Endothelial cell (in vitro differentiated cells): ENCODE results near the gene SNAP23. TPM values are rescaled to one million over a fixed set of nuclear protein-coding genes. Genes with fewer than 3 reads are reported as not detected.

Source experiments
- DNase-seq: peaks from one replicate; pipeline ENCODE4 v3.0.0; 2021; ENCODE audit warnings: low spot score
- H3K27ac Mint-ChIP-seq: one replicate; pipeline ENCODE4 v1.8.0; 2021; ENCODE audit warnings: mixed read lengths, inconsistent platforms; ENCODE audit not compliant: unreplicated experiment
- H3K27me3 Mint-ChIP-seq: one replicate; pipeline ENCODE4 v1.8.0; 2021; ENCODE audit warnings: mild to moderate bottlenecking, moderate library complexity, mixed read lengths, inconsistent platforms; ENCODE audit not compliant: unreplicated experiment
- H3K36me3 Mint-ChIP-seq: one replicate; pipeline ENCODE4 v1.8.0; 2021; ENCODE audit warnings: mild to moderate bottlenecking, low read depth, mixed read lengths, inconsistent platforms; ENCODE audit not compliant: unreplicated experiment
- H3K4me1 Mint-ChIP-seq: one replicate; pipeline ENCODE4 v1.8.0; 2021; ENCODE audit warnings: mild to moderate bottlenecking, mixed read lengths, inconsistent platforms; ENCODE audit not compliant: unreplicated experiment
- H3K4me3 Mint-ChIP-seq: one replicate; pipeline ENCODE4 v1.8.0; 2021; ENCODE audit warnings: mild to moderate bottlenecking, mixed read lengths, inconsistent platforms; ENCODE audit not compliant: unreplicated experiment
- H3K9me3 Mint-ChIP-seq: one replicate; pipeline ENCODE4 v1.8.0; 2021; ENCODE audit warnings: mixed read lengths, inconsistent platforms; ENCODE audit not compliant: unreplicated experiment
- total RNA-seq: library from RNA; stranded (reverse); fragmentation: NEBNext Ultra II Directional; extraction: Animal tissue kit (Norgen Biotek cat#: 25700); gene quantifications from one replicate; pipeline ENCODE4 v1.2.1, GENCODE V29; 2021; ENCODE audit not compliant: unreplicated experiment
- TF ChIP-seq, protein P1 (sequence below): fragments of 200-600 bp; sonication (generic); IDR thresholded peaks from one replicate; pipeline ENCODE4 v1.5.0; 2021; ENCODE audit warnings: antibody characterized with exemption; ENCODE audit not compliant: unreplicated experiment

Gene SNAP23
- total RNA-seq, 1 donor from 2014 or later, result 121 TPM

DNA sequence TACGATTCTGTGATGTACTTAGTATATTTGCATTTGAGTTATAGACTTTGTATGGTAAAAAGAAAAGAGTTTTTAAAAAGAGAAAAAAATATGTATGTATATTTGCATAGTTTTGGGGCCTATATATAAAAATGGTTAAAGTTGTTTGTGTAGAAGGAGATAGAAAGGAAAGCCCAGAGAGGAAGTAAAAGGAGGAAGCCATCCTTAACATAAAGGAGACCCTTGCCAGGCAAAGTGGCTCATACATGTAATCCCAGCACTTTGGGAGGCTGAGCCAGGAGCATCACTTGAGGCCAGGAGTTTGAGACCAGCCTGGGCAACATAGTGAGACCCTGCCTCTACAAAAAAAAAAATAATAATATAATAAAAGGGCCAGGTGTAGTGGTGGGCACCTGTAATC is 8.4 kb downstream of the SNAP23 start:
- Mint-ChIP-seq H3K36me3 (no peaks in the 10 kb centered on the region), H3K27ac (no peak overlapping the region), H3K4me1 (peaks cover 26% of the 10 kb centered on the region), H3K9me3 (no peaks in the 10 kb centered on the region), H3K27me3 (no peaks in the 10 kb centered on the region), H3K4me3 (no peak overlapping the region)
- TF ChIP-seq, protein P1, sequence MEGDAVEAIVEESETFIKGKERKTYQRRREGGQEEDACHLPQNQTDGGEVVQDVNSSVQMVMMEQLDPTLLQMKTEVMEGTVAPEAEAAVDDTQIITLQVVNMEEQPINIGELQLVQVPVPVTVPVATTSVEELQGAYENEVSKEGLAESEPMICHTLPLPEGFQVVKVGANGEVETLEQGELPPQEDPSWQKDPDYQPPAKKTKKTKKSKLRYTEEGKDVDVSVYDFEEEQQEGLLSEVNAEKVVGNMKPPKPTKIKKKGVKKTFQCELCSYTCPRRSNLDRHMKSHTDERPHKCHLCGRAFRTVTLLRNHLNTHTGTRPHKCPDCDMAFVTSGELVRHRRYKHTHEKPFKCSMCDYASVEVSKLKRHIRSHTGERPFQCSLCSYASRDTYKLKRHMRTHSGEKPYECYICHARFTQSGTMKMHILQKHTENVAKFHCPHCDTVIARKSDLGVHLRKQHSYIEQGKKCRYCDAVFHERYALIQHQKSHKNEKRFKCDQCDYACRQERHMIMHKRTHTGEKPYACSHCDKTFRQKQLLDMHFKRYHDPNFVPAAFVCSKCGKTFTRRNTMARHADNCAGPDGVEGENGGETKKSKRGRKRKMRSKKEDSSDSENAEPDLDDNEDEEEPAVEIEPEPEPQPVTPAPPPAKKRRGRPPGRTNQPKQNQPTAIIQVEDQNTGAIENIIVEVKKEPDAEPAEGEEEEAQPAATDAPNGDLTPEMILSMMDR, result no peak
- DNase-seq, result no peak

DNA sequence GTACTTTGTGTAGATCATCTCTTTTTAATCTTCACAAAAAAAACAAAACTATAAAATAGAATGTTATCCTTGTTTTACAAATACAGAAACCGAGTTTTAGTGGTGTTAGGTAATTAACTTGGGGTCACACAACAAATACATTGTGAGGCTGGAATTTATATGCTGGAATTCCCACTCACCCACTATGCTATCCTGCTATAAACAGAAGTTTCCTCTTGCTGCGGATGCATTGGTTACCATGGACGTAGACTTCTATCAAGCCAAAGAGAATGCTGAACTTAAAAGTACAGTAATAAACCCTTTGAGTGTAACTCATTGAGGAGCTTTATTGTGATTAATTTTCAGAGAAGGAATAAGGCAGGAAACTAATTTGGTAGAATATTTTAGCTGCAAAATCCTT is 9.2 kb downstream of the SNAP23 start:
- no peak for DNase-seq
- no peaks in the 10 kb centered on the region for H3K36me3 Mint-ChIP-seq
- H3K4me1 Mint-ChIP-seq, result peaks cover 20% of the 10 kb centered on the region
- H3K27ac Mint-ChIP-seq, result peak overlapping the region; percentile 57
- H3K4me3 Mint-ChIP-seq, result no peak overlapping the region
- H3K9me3 Mint-ChIP-seq, result no peaks in the 10 kb centered on the region
- TF ChIP-seq, protein P1, result no peak
- no peaks in the 10 kb centered on the region for H3K27me3 Mint-ChIP-seq

DNA sequence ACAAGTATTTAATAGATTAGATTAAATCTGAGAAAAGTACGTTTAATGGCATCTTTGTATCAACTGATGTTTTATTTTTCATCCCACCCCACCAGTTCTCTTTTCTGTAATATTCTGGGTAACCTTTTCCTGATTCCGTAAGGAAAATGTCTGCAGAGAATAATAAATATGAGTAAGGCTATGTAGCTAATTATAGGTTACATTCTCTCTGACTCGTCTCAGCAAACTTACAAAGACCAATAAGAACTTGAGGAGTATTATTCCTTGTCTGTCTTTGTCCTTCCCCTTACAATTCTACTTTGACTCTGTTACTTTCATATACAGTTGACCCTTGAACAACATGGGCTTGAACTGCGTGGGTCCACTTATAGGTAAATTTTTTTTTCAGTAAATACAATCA is 12.1 kb downstream of the SNAP23 start:
- DNase-seq, result no peak
- no peaks in the 10 kb centered on the region for H3K27me3 Mint-ChIP-seq
- TF ChIP-seq, protein P1, result no peak
- no peaks in the 10 kb centered on the region for H3K9me3 Mint-ChIP-seq
- H3K4me3 Mint-ChIP-seq, result no peak overlapping the region
- H3K36me3 Mint-ChIP-seq, result peaks cover 4% of the 10 kb centered on the region
- no peak overlapping the region for H3K27ac Mint-ChIP-seq
- H3K4me1 Mint-ChIP-seq, result peaks cover 3% of the 10 kb centered on the region

GRCh38 chr15:42508263-42508690 is 12.8 kb downstream of the SNAP23 start:
- Mint-ChIP-seq H3K9me3 (no peaks in the 10 kb centered on the region), H3K36me3 (peaks cover 12% of the 10 kb centered on the region), H3K27me3 (no peaks in the 10 kb centered on the region), H3K4me1 (peaks cover 3% of the 10 kb centered on the region), H3K4me3 (no peak overlapping the region), H3K27ac (peak overlapping the region; percentile 57)
- DNase-seq, result no peak
- TF ChIP-seq, protein P1, result no peak

DNA sequence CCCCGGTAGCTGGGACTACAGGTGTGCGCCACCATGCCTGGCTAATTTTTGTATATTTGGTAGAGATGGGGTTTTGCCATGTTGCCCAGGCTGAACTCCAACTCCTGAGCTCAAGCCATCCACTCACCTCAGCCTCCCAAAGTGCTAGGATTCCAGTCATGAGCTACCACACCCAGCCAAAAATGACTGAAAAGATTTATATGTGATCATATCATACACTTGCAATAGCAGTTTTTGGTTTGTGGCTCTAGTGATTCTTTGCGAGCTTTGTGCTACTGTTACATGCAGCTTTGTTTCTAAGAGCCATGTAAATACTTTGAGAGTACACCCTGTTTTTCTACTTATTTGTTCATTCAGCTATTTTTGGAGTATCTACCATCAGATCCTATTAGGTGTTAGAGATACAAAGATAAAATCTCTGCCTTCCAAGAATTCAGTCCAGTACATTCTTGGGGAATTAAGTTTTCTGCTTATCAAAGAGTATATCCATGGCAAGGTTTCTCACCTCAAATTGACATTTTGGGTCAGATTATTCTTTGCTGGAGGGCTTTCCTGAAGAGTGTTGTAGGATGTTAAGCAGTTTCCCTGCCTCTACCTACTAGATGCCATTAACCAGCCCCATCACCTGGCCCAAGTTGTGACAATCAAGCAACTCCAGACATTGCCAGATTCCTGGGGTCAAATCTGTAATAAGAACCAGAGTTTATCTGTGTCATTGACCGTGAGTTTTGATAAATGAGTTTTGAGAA is 15.0 kb downstream of the SNAP23 start:
- H3K36me3 Mint-ChIP-seq, result peaks cover 22% of the 10 kb centered on the region
- no peaks in the 10 kb centered on the region for H3K4me1 Mint-ChIP-seq
- H3K27ac Mint-ChIP-seq, result no peak overlapping the region
- no peaks in the 10 kb centered on the region for H3K9me3 Mint-ChIP-seq
- DNase-seq, result no peak
- H3K4me3 Mint-ChIP-seq, result no peak overlapping the region
- TF ChIP-seq, protein P1, result no peak
- no peaks in the 10 kb centered on the region for H3K27me3 Mint-ChIP-seq
